ENCODE results near the gene FREM2.

The FREM2 gene

GRCh38 chr13:38669234-38669964 lies 17.5 kb upstream of the FREM2 start:
- ChIA-PET POLR2A (no interaction called here), CTCF (interaction anchor here (0.9 to 2.1 kb wide), 2 partner anchors 12 to 13 kb away, joined by 3 to 8 read pairs; no protein-coding TSS in a partner anchor)
- DNase-seq (ENCODE audit: extremely low spot score), result no peak
- no peak for TF ChIP-seq CTCF (IDR thresholded peaks at IDR 0.05; ENCODE audit: control extremely low read depth, extremely low read depth, low read depth, missing control alignments)

- POLR2A ChIA-PET, result no interaction called here
- no peak for TF ChIP-seq CTCF (IDR thresholded peaks at IDR 0.05; ENCODE audit: control extremely low read depth, extremely low read depth, low read depth, missing control alignments)
- CTCF ChIA-PET, result interaction anchor here (0.9 to 2.1 kb wide), 5 partner anchors 9 to 27 kb away, joined by 3 to 8 read pairs (median 3); no protein-coding TSS in a partner anchor
- no peak for DNase-seq (ENCODE audit: extremely low spot score)
These were observed 16.2 kb upstream of the FREM2 start for GRCh38 chr13:38670627-38671026.

GRCh38 chr13:38671980-38672379 lies 14.9 kb upstream of the FREM2 start:
- no peak for TF ChIP-seq CTCF (IDR thresholded peaks at IDR 0.05; ENCODE audit: control extremely low read depth, extremely low read depth, low read depth, missing control alignments)
- DNase-seq (ENCODE audit: extremely low spot score), result no peak
- POLR2A ChIA-PET, result no interaction called here
- CTCF ChIA-PET, result interaction anchor here (1.5 to 2.1 kb wide), 3 partner anchors 12 to 26 kb away, joined by 3 to 8 read pairs (median 6); no protein-coding TSS in a partner anchor

GRCh38 chr13:38674208-38674607 lies 12.7 kb upstream of the FREM2 start:
- CTCF ChIA-PET, result no interaction called here
- POLR2A ChIA-PET, result no interaction called here
- DNase-seq (ENCODE audit: extremely low spot score), result no peak
- TF ChIP-seq CTCF (IDR thresholded peaks at IDR 0.05; ENCODE audit: control extremely low read depth, extremely low read depth, low read depth, missing control alignments), result no peak

- TF ChIP-seq CTCF (IDR thresholded peaks at IDR 0.05; ENCODE audit: control extremely low read depth, extremely low read depth, low read depth, missing control alignments), result no peak
- ChIA-PET POLR2A (no interaction called here), CTCF (interaction anchor here (0.8 kb wide), 1 partner anchor 11 kb away, joined by 3 read pairs; no protein-coding TSS in a partner anchor)
- no peak for DNase-seq (ENCODE audit: extremely low spot score)
These were observed 6.0 kb upstream of the FREM2 start for GRCh38 chr13:38680912-38681311.

GRCh38 chr13:38684714-38685113 lies 2.2 kb upstream of the FREM2 start:
- ChIA-PET POLR2A (no interaction called here), CTCF (interaction anchor here (1.9 kb wide), 1 partner anchor 231 kb away, joined by 6 read pairs; no protein-coding TSS in a partner anchor)
- no peak for DNase-seq (ENCODE audit: extremely low spot score)
- TF ChIP-seq CTCF (IDR thresholded peaks at IDR 0.05; ENCODE audit: control extremely low read depth, extremely low read depth, low read depth, missing control alignments), result no peak
